B cell (primary cell): ENCODE data around the gene NAT10.

Source experiments
- EZH2 ChIP-seq: IDR thresholded peaks from 2 replicates; pipeline ENCODE4 v1.6.1; 2012; ENCODE audit warnings: borderline replicate concordance, low read depth, mild to moderate bottlenecking, moderate library complexity, low read length; ENCODE audit not compliant: insufficient read depth, poor library complexity, severe bottlenecking
- TF ChIP-seq, protein P1 (sequence below): fragments of 200-600 bp; IDR thresholded peaks from one replicate; pipeline ENCODE4 v1.8.0; 2022; ENCODE audit warnings: antibody characterized with exemption, mild to moderate bottlenecking

DNA sequence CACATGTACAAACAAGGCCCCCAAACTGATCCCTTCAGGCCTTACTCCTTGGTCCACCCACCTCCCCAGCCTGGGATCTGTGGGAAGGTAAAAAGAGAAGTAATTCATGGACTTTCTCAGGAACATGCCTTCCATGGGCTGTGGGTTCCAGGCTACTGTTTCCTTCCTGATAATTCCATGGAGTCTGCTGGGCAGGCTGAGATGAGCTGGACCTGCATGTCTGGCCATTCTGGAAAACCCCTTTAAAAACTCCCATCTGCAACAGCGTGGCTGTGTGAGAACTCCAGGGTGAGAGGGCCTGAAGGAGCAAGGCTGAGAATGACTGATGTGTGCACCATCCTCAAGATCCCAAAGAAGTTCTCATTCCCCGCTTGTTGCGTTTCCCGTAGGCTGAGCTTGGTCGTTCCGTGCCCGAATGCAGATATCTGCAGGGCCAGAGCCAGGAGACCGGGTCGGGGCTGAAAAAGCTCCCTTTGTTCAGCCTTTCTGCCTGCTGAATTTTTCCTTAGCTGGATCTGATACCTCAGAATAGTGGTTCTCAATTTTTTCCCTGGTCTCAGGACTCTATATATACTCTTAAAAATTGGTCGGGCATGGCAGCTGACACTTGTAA is 72.9 kb downstream of the NAT10 start:
- TF ChIP-seq, protein P1, sequence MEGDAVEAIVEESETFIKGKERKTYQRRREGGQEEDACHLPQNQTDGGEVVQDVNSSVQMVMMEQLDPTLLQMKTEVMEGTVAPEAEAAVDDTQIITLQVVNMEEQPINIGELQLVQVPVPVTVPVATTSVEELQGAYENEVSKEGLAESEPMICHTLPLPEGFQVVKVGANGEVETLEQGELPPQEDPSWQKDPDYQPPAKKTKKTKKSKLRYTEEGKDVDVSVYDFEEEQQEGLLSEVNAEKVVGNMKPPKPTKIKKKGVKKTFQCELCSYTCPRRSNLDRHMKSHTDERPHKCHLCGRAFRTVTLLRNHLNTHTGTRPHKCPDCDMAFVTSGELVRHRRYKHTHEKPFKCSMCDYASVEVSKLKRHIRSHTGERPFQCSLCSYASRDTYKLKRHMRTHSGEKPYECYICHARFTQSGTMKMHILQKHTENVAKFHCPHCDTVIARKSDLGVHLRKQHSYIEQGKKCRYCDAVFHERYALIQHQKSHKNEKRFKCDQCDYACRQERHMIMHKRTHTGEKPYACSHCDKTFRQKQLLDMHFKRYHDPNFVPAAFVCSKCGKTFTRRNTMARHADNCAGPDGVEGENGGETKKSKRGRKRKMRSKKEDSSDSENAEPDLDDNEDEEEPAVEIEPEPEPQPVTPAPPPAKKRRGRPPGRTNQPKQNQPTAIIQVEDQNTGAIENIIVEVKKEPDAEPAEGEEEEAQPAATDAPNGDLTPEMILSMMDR, result no peak
- no peak for TF ChIP-seq EZH2
